ENCODE results near the gene GUCA1C. TPM values are rescaled to one million over a fixed set of nuclear protein-coding genes. Genes with fewer than 3 reads are reported as not detected.

The GUCA1C gene
- total RNA-seq, 6 experiments from 2014 or later: not detected

GRCh38 chr3:108973019-108973418, 19.3 kb upstream of the GUCA1C start:
- Mint-ChIP-seq H3K27ac (no peak overlapping the region), H3K4me1 (ENCODE audit: low read depth) (no peaks in the 10 kb centered on the region), H3K9me3 (peaks cover 4% of the 10 kb centered on the region; the same call in 1 of the 2 replicates), H3K4me3 (no peak overlapping the region), H3K27me3 (ENCODE audit: insufficient read depth) (no peaks in the 10 kb centered on the region), H3K36me3 (ENCODE audit: low read depth) (peaks cover 4% of the 10 kb centered on the region; the same call in 1 of the 2 replicates)
- no peak for TF ChIP-seq CTCF (IDR thresholded peaks at IDR 0.05)
- no peak for DNase-seq

GRCh38 chr3:108972482-108972881, 18.8 kb upstream of the GUCA1C start:
- no peak for TF ChIP-seq CTCF (IDR thresholded peaks at IDR 0.05)
- Mint-ChIP-seq H3K9me3 (peaks cover 7% of the 10 kb centered on the region; the same call in 1 of the 2 replicates), H3K4me3 (no peak overlapping the region), H3K27me3 (ENCODE audit: insufficient read depth) (no peaks in the 10 kb centered on the region), H3K4me1 (ENCODE audit: low read depth) (no peaks in the 10 kb centered on the region), H3K36me3 (ENCODE audit: low read depth) (peaks cover 4% of the 10 kb centered on the region; the same call in 1 of the 2 replicates), H3K27ac (no peak overlapping the region)
- no peak for DNase-seq

GRCh38 chr3:108970561-108970960, 16.9 kb upstream of the GUCA1C start:
- no peak for DNase-seq
- Mint-ChIP-seq H3K27me3 (ENCODE audit: insufficient read depth) (no peaks in the 10 kb centered on the region), H3K27ac (no peak overlapping the region), H3K4me1 (ENCODE audit: low read depth) (no peaks in the 10 kb centered on the region), H3K4me3 (no peak overlapping the region), H3K9me3 (peaks cover 8% of the 10 kb centered on the region; the same call in 1 of the 2 replicates), H3K36me3 (ENCODE audit: low read depth) (peaks cover 4% of the 10 kb centered on the region; the same call in 1 of the 2 replicates)
- no peak for TF ChIP-seq CTCF (IDR thresholded peaks at IDR 0.05)

- H3K9me3 Mint-ChIP-seq: peaks cover 8% of the 10 kb centered on the region; the same call in 1 of the 2 replicates
Measured at GRCh38 chr3:108966773-108967172, 13.1 kb upstream of the GUCA1C start.

GRCh38 chr3:108959017-108959416, 5.3 kb upstream of the GUCA1C start:
- no peak for TF ChIP-seq CTCF (IDR thresholded peaks at IDR 0.05)
- Mint-ChIP-seq H3K9me3 (peaks cover 4% of the 10 kb centered on the region; the same call in 1 of the 2 replicates), H3K4me3 (no peak overlapping the region), H3K36me3 (ENCODE audit: low read depth) (no peaks in the 10 kb centered on the region), H3K27me3 (ENCODE audit: insufficient read depth) (no peaks in the 10 kb centered on the region), H3K27ac (no peak overlapping the region), H3K4me1 (ENCODE audit: low read depth) (no peaks in the 10 kb centered on the region)
- DNase-seq: no peak

More at GRCh38 chr3:108966773-108967172, 13.1 kb upstream of the GUCA1C start:
- Mint-ChIP-seq H3K4me1 (ENCODE audit: low read depth) (no peaks in the 10 kb centered on the region), H3K36me3 (ENCODE audit: low read depth) (no peaks in the 10 kb centered on the region), H3K4me3 (no peak overlapping the region), H3K27ac (no peak overlapping the region), H3K27me3 (ENCODE audit: insufficient read depth) (no peaks in the 10 kb centered on the region; the same call in 1 of the 2 replicates)
- no peak for TF ChIP-seq CTCF (IDR thresholded peaks at IDR 0.05)
- no peak for DNase-seq

All from HFFc6 (cell line).